ENCODE data around the gene RBP2. TPM values are rescaled to one million over a fixed set of nuclear protein-coding genes. Genes with fewer than 3 reads are reported as not detected.

Gene RBP2
- total and polyA plus RNA-seq, 2 experiments from 2014 or later: 123 to 295 TPM

DNA sequence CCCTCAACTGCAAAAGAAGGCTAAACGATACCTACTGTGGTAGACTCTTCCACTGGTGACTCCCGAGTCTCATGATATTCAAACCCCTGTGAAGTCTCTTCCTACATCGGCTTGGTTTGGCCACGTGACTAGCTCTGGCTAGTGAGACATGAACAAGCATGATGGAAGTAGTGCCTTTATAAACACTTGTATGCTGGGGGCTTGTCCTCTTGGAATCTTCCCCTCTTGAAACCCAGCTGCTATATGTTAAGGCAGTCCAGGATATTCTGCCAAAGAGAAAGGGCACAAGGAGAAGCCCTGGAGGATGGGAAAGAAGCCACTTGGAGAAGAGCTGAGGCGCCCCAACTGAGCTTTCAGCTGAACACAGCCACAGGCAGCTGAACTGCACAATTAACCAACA lies 46.9 kb upstream of the RBP2 start:
- Histone ChIP-seq H3K27ac (no peak overlapping the region), H3K9me2 (replicated peaks; ENCODE audit: insufficient read depth) (no peaks in the 10 kb centered on the region), H2AFZ (no peak overlapping the region), H3K4me3 (no peak overlapping the region), H3K4me2 (no peak overlapping the region), H4K20me1 (ENCODE audit: insufficient read depth, poor library complexity, severe bottlenecking) (no peaks in the 10 kb centered on the region), H3K27me3 (no peaks in the 10 kb centered on the region), H3K36me3 (replicated peaks; ENCODE audit: insufficient read depth, low read depth) (no peaks in the 10 kb centered on the region), H3K9me3 (ENCODE audit: low read depth) (no peaks in the 10 kb centered on the region), H3K79me2 (no peaks in the 10 kb centered on the region), H3K4me1 (ENCODE audit: insufficient read depth) (no peaks in the 10 kb centered on the region)
- TF ChIP-seq, protein P1, sequence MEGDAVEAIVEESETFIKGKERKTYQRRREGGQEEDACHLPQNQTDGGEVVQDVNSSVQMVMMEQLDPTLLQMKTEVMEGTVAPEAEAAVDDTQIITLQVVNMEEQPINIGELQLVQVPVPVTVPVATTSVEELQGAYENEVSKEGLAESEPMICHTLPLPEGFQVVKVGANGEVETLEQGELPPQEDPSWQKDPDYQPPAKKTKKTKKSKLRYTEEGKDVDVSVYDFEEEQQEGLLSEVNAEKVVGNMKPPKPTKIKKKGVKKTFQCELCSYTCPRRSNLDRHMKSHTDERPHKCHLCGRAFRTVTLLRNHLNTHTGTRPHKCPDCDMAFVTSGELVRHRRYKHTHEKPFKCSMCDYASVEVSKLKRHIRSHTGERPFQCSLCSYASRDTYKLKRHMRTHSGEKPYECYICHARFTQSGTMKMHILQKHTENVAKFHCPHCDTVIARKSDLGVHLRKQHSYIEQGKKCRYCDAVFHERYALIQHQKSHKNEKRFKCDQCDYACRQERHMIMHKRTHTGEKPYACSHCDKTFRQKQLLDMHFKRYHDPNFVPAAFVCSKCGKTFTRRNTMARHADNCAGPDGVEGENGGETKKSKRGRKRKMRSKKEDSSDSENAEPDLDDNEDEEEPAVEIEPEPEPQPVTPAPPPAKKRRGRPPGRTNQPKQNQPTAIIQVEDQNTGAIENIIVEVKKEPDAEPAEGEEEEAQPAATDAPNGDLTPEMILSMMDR (IDR thresholded peaks at IDR 0.05; ENCODE audit: poor library complexity): no peak
- TF ChIP-seq EZH2 (IDR thresholded peaks at IDR 0.05; ENCODE audit: borderline replicate concordance) (no peak), EZH2phosphoT487 (IDR thresholded peaks at IDR 0.05; ENCODE audit: low read depth, severe bottlenecking, unreplicated experiment) (no peak)
- 99% methylated on average over 5 of the region's 5 CpGs for WGBS (ENCODE audit: low lambda C conversion rate, missing lambda C conversion rate)
- DNase-seq (ENCODE audit: low spot score): no peak

DNA sequence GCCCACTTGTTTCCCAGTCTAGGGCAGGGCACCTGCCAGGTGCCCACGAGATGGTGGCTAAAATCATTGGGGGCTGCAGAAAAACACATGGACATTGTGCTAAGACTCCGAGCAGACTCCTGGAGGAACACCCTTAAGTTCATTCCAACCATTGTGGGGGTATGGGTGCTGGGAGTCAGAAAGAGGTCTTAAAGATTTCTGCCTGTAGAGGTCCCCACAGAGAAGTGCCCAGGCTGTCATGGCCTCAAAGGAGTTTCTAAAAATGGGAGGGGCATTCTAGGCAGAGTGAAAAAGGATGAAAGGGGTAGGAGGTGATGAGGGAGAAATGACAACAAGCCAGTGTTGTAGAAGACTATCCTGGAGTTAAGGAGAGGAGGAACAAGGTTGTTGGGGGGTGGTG lies 46.1 kb upstream of the RBP2 start:
- no peaks in the 10 kb centered on the region for H3K9me2 ChIP-seq (replicated peaks; ENCODE audit: insufficient read depth)
- no peak for TF ChIP-seq EZH2 (IDR thresholded peaks at IDR 0.05; ENCODE audit: borderline replicate concordance)
- no peak for TF ChIP-seq EZH2phosphoT487 (IDR thresholded peaks at IDR 0.05; ENCODE audit: low read depth, severe bottlenecking, unreplicated experiment)
- TF ChIP-seq, protein P1 (IDR thresholded peaks at IDR 0.05; ENCODE audit: poor library complexity): no peak
- no peak overlapping the region for H2AFZ ChIP-seq
- no peaks in the 10 kb centered on the region for H4K20me1 ChIP-seq (ENCODE audit: insufficient read depth, poor library complexity, severe bottlenecking)
- H3K27me3 ChIP-seq: no peaks in the 10 kb centered on the region
- DNase-seq (ENCODE audit: low spot score): no peak
- no peaks in the 10 kb centered on the region for H3K4me1 ChIP-seq (ENCODE audit: insufficient read depth)
- H3K79me2 ChIP-seq: no peaks in the 10 kb centered on the region
- H3K9me3 ChIP-seq (ENCODE audit: low read depth): no peaks in the 10 kb centered on the region
- WGBS (ENCODE audit: low lambda C conversion rate, missing lambda C conversion rate): 42% methylated on average over 2 of the region's 2 CpGs
- no peaks in the 10 kb centered on the region for H3K36me3 ChIP-seq (replicated peaks; ENCODE audit: insufficient read depth, low read depth)
- no peak overlapping the region for H3K4me2 ChIP-seq
- H3K27ac ChIP-seq: no peak overlapping the region
- H3K4me3 ChIP-seq: no peak overlapping the region

DNA sequence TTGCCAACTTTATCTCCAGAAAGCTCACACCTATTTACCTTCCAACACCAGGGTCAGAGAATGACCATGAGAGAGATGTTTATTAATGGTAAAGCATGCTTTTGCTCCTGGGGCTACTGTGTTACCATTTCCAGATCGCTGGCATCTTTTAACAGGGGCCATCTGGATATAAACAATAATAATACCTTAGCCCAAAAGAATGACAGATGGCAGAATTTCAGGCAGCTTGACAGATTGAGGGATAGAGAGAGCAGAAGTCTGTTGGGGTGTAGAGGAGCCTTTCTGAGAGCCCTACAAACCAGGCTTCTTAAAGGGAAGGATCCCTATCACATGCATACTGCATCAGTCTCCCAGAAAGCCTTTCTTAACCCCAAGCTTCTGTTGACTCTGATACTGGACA lies 45.5 kb upstream of the RBP2 start:
- H3K4me2 ChIP-seq: no peak overlapping the region
- H3K79me2 ChIP-seq: no peaks in the 10 kb centered on the region
- no peak overlapping the region for H3K4me3 ChIP-seq
- TF ChIP-seq EZH2 (IDR thresholded peaks at IDR 0.05; ENCODE audit: borderline replicate concordance) (no peak), EZH2phosphoT487 (IDR thresholded peaks at IDR 0.05; ENCODE audit: low read depth, severe bottlenecking, unreplicated experiment) (no peak)
- TF ChIP-seq, protein P1 (IDR thresholded peaks at IDR 0.05; ENCODE audit: poor library complexity): no peak
- H3K27me3 ChIP-seq: no peaks in the 10 kb centered on the region
- no peaks in the 10 kb centered on the region for H3K9me3 ChIP-seq (ENCODE audit: low read depth)
- H3K36me3 ChIP-seq (replicated peaks; ENCODE audit: insufficient read depth, low read depth): no peaks in the 10 kb centered on the region
- no peak overlapping the region for H2AFZ ChIP-seq
- 71% methylated on average over 1 of the region's 1 CpG for WGBS (ENCODE audit: low lambda C conversion rate, missing lambda C conversion rate)
- H4K20me1 ChIP-seq (ENCODE audit: insufficient read depth, poor library complexity, severe bottlenecking): no peaks in the 10 kb centered on the region
- no peaks in the 10 kb centered on the region for H3K9me2 ChIP-seq (replicated peaks; ENCODE audit: insufficient read depth)
- no peaks in the 10 kb centered on the region for H3K4me1 ChIP-seq (ENCODE audit: insufficient read depth)
- no peak for DNase-seq (ENCODE audit: low spot score)
- no peak overlapping the region for H3K27ac ChIP-seq

DNA sequence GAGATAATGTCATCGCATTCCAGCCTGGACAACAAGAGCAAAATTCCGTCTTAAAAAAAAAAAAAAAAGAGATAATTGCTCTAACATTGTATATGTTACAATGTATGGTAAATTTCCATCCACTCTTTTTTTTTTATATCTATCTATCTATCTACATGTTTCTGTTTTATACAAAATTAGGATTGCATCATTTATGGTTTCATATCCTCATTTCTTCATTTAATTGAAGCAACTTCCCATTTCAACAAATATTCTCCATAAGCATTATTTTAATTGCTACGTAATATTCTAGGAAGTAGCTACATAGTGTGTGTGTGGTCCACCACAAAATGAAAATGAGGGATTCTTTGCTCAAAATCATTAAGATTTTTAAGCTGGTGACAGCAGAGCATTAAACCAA lies 44.8 kb upstream of the RBP2 start:
- TF ChIP-seq EZH2 (IDR thresholded peaks at IDR 0.05; ENCODE audit: borderline replicate concordance): no peak
- TF ChIP-seq, protein P1 (IDR thresholded peaks at IDR 0.05; ENCODE audit: poor library complexity): no peak
- Histone ChIP-seq H3K4me3 (no peak overlapping the region), H4K20me1 (ENCODE audit: insufficient read depth, poor library complexity, severe bottlenecking) (no peaks in the 10 kb centered on the region), H2AFZ (no peak overlapping the region), H3K27ac (no peak overlapping the region), H3K4me2 (no peak overlapping the region), H3K4me1 (ENCODE audit: insufficient read depth) (no peaks in the 10 kb centered on the region), H3K36me3 (replicated peaks; ENCODE audit: insufficient read depth, low read depth) (no peaks in the 10 kb centered on the region), H3K9me3 (ENCODE audit: low read depth) (no peaks in the 10 kb centered on the region), H3K79me2 (no peaks in the 10 kb centered on the region), H3K27me3 (no peaks in the 10 kb centered on the region), H3K9me2 (replicated peaks; ENCODE audit: insufficient read depth) (no peaks in the 10 kb centered on the region)
- 86% methylated on average over 3 of the region's 3 CpGs for WGBS (ENCODE audit: low lambda C conversion rate, missing lambda C conversion rate)
- no peak for DNase-seq (ENCODE audit: low spot score)

All from hepatocyte (in vitro differentiated cells).